Colonic mucosa (tissue), 4 donors: ENCODE data around the gene ACTR8. TPM values are rescaled to one million over a fixed set of nuclear protein-coding genes. Genes with fewer than 3 reads are reported as not detected.

Experiments used
- DNase-seq: peaks from one replicate; pipeline ENCODE4 v3.0.0-alpha.2; 2020
- H3K27ac ChIP-seq: fragments of 200-600 bp; one replicate; pipeline ENCODE4 v1.8.0; 2021
- H3K27me3 ChIP-seq: fragments of 200-600 bp; one replicate; pipeline ENCODE4 v1.8.0; 2021
- H3K36me3 ChIP-seq: fragments of 200-600 bp; one replicate; pipeline ENCODE4 v1.8.0; 2021
- H3K4me1 ChIP-seq: fragments of 200-600 bp; one replicate; pipeline ENCODE4 v1.8.0; 2021; ENCODE audit warnings: mild to moderate bottlenecking
- H3K4me3 ChIP-seq: fragments of 200-600 bp; one replicate; pipeline ENCODE4 v1.8.0; 2021
- H3K9ac ChIP-seq, 2 donors: one replicate each; pipeline ENCODE4 v1.7.0; 2013; ENCODE audit warnings: control low read depth in 2 of 2, low read depth in 2 of 2, low read length in 2 of 2
- H3K9me3 ChIP-seq: fragments of 200-600 bp; one replicate; pipeline ENCODE4 v1.8.0; 2021
- intact Hi-C: fragments of 100-400 bp; cut with DNase I; formaldehyde crosslinking; loops from one replicate; pipeline ENCODE4 v1.14.1; 2022
- total RNA-seq, 2 donors: library from RNA; stranded (reverse); fragmentation: NEBNext Ultra II Directional in 1 of 2; extraction: Animal tissue kit (Norgen Biotek cat#: 25700) in 1 of 2; gene quantifications; one replicate each; pipeline ENCODE4 v1.2.1, GENCODE V29; 2021
- TF ChIP-seq, protein P1 (sequence below): fragments of 200-600 bp; IDR thresholded peaks from one replicate; pipeline ENCODE4 v1.8.0; 2022; ENCODE audit warnings: antibody characterized with exemption, mild to moderate bottlenecking
- donor health status: healthy.
- donor health status: DM: no; HTN: no; CAD: no.
- donor health status: DM: no; HTN: no; CAD: no.

ACTR8 gene
- total RNA-seq, 2 donors from 2014 or later: 31.4 to 35.0 TPM

DNA sequence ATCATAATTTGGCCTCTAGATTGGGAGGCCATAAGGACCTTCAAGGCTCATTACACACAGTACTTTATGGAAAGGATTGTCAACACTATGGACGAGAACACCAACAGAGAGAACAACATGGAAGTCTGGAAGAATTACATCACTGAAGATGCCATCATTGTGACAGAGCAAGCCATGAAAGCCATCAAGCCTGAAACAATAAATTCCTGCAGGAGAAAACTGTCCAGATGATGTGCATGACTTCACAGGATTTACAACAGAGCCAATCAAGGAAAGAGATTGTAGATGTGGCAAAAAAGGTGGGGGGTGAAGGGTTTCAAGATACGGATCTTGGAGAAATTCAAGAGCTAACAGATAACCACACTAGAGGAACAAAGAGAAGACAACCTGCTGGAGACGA lies 19.7 kb downstream of the ACTR8 start:
- H3K9ac ChIP-seq: no peak overlapping the region
- no peaks in the 10 kb centered on the region for H3K27me3 ChIP-seq
- no peaks in the 10 kb centered on the region for H3K9me3 ChIP-seq
- intact Hi-C loops: no loop called here
- H3K36me3 ChIP-seq: peaks cover 6% of the 10 kb centered on the region
- no peak overlapping the region for H3K27ac ChIP-seq
- DNase-seq: no peak
- H3K4me1 ChIP-seq: no peaks in the 10 kb centered on the region
- TF ChIP-seq, protein P1, sequence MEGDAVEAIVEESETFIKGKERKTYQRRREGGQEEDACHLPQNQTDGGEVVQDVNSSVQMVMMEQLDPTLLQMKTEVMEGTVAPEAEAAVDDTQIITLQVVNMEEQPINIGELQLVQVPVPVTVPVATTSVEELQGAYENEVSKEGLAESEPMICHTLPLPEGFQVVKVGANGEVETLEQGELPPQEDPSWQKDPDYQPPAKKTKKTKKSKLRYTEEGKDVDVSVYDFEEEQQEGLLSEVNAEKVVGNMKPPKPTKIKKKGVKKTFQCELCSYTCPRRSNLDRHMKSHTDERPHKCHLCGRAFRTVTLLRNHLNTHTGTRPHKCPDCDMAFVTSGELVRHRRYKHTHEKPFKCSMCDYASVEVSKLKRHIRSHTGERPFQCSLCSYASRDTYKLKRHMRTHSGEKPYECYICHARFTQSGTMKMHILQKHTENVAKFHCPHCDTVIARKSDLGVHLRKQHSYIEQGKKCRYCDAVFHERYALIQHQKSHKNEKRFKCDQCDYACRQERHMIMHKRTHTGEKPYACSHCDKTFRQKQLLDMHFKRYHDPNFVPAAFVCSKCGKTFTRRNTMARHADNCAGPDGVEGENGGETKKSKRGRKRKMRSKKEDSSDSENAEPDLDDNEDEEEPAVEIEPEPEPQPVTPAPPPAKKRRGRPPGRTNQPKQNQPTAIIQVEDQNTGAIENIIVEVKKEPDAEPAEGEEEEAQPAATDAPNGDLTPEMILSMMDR: no peak
- no peak overlapping the region for H3K4me3 ChIP-seq

GRCh38 chr3:53860196-53860595 lies 21.8 kb downstream of the ACTR8 start:
- TF ChIP-seq, protein P1: no peak

DNA sequence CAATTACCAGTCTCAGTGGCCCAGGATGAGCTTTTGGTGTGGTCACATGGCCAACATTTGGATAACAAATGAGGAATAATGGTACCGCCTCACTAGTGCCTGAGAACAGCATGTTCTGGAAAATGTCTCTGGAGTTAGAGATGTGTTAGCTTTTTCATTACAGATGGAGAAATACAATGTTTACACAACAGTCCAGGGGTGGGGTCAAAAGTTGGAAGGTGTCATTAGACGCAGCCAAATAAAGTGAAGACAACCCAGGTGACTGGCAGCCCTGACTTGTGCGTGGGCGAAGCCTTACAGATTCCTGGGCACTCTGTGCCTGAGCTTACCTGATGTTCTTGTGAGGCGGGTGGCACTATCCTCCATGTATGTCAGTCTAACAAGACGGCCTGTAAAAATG lies 22.8 kb downstream of the ACTR8 start:
- no peak overlapping the region for H3K4me3 ChIP-seq
- H3K27ac ChIP-seq: no peak overlapping the region
- no peaks in the 10 kb centered on the region for H3K27me3 ChIP-seq
- no peaks in the 10 kb centered on the region for H3K36me3 ChIP-seq
- intact Hi-C loops: no loop called here
- no peak for DNase-seq
- TF ChIP-seq, protein P1: no peak
- no peaks in the 10 kb centered on the region for H3K9me3 ChIP-seq
- no peaks in the 10 kb centered on the region for H3K4me1 ChIP-seq
- H3K9ac ChIP-seq: no peak overlapping the region

More at GRCh38 chr3:53860196-53860595, 21.8 kb downstream of the ACTR8 start:
- peaks cover 3% of the 10 kb centered on the region for H3K36me3 ChIP-seq
- H3K4me3 ChIP-seq: no peak overlapping the region
- no peak overlapping the region for H3K9ac ChIP-seq
- H3K4me1 ChIP-seq: no peaks in the 10 kb centered on the region
- intact Hi-C loops: no loop called here
- H3K9me3 ChIP-seq: no peaks in the 10 kb centered on the region
- H3K27me3 ChIP-seq: no peaks in the 10 kb centered on the region
- H3K27ac ChIP-seq: no peak overlapping the region
- DNase-seq: no peak

- intact Hi-C loops: no loop called here
- Histone ChIP-seq H3K27me3 (no peaks in the 10 kb centered on the region), H3K27ac (no peak overlapping the region), H3K36me3 (no peaks in the 10 kb centered on the region), H3K4me3 (no peak overlapping the region), H3K9me3 (no peaks in the 10 kb centered on the region), H3K9ac (no peak overlapping the region), H3K4me1 (no peaks in the 10 kb centered on the region)
- DNase-seq: no peak
- TF ChIP-seq, protein P1: no peak
These were observed 23.7 kb downstream of the ACTR8 start for GRCh38 chr3:53858096-53858741.

DNA sequence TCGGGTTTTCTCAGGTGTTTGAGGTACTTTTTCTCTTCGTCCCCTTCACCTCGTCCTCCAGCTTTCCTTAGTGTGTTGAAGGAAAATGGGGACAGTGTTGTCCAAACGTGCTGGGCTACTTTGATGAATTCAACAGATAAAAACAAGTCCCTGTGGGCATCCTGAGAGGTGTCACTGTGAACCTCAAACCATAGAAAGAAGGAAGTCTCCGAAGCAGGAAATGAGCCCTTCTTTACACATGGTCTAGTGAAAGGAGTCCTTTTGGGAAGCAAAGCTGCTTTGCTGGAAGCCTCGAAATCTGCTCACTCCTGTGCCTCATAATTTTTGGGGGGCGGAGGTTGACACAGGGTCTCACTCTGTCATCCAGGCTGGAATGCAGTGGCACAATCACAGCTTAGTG lies 25.0 kb downstream of the ACTR8 start:
- no peak for DNase-seq
- no peaks in the 10 kb centered on the region for H3K9me3 ChIP-seq
- TF ChIP-seq, protein P1: no peak
- no peak overlapping the region for H3K4me3 ChIP-seq
- intact Hi-C loops: no loop called here
- H3K4me1 ChIP-seq: no peaks in the 10 kb centered on the region
- no peak overlapping the region for H3K9ac ChIP-seq
- H3K27me3 ChIP-seq: no peaks in the 10 kb centered on the region
- H3K27ac ChIP-seq: no peak overlapping the region
- no peaks in the 10 kb centered on the region for H3K36me3 ChIP-seq
